ENCODE results near the gene SMG5. TPM values are rescaled to one million over a fixed set of nuclear protein-coding genes. Genes with fewer than 3 reads are reported as not detected.
A peak's percentile ranks its signal among the peaks of the same experiment; 100 is the strongest.

Gene SMG5
- total RNA-seq, 1 donor from 2014 or later = 77.1 TPM

DNA sequence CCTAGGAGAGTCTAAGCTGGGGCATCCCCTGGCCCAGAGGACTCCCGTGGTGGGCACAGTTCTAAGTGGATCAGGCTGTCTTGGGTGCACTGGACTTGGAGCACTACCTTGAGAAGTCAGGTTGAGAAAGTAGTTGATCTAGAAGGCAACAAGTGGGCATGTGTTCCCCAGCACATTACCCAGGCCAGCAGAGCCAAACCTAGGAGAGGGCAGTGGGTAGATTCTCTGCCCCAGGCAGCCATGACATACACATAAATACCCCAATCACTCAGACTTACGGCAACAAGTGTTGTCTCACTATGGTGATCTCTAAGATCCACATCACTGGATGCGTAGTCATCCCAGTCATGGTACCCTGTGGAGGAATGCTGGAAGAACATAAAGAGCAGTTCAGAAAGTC is 71.4 kb downstream of the SMG5 start:
- no peak for DNase-seq
- intact Hi-C loops (cut with micrococcal nuclease) = loop anchor here (5.0 kb wide), 2 partner anchors 71 to 114 kb away; partner anchors contain the start of genes SMG5 and TMEM79
- no peaks in the 10 kb centered on the region for H3K27me3 Mint-ChIP-seq
- H3K4me3 Mint-ChIP-seq = peak overlapping the region; percentile 11
- TF ChIP-seq, protein P1, sequence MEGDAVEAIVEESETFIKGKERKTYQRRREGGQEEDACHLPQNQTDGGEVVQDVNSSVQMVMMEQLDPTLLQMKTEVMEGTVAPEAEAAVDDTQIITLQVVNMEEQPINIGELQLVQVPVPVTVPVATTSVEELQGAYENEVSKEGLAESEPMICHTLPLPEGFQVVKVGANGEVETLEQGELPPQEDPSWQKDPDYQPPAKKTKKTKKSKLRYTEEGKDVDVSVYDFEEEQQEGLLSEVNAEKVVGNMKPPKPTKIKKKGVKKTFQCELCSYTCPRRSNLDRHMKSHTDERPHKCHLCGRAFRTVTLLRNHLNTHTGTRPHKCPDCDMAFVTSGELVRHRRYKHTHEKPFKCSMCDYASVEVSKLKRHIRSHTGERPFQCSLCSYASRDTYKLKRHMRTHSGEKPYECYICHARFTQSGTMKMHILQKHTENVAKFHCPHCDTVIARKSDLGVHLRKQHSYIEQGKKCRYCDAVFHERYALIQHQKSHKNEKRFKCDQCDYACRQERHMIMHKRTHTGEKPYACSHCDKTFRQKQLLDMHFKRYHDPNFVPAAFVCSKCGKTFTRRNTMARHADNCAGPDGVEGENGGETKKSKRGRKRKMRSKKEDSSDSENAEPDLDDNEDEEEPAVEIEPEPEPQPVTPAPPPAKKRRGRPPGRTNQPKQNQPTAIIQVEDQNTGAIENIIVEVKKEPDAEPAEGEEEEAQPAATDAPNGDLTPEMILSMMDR (IDR thresholded peaks at IDR 0.05) = no peak
- no peaks in the 10 kb centered on the region for H3K9me3 Mint-ChIP-seq
- no peak overlapping the region for H3K27ac Mint-ChIP-seq
- ChIA-PET CTCF (interaction anchor here (3.1 kb wide), 1 partner anchor 14 kb away, joined by 26 read pairs; no protein-coding TSS in a partner anchor), POLR2A (interaction anchor here (0.6 kb wide), 1 partner anchor 64 kb away, joined by 4 read pairs; no protein-coding TSS in a partner anchor)
- peaks cover 24% of the 10 kb centered on the region for H3K4me1 Mint-ChIP-seq
- H3K36me3 Mint-ChIP-seq (ENCODE audit: low read depth) = peaks cover 55% of the 10 kb centered on the region
- no peak for ATAC-seq (ENCODE audit: low read depth)

DNA sequence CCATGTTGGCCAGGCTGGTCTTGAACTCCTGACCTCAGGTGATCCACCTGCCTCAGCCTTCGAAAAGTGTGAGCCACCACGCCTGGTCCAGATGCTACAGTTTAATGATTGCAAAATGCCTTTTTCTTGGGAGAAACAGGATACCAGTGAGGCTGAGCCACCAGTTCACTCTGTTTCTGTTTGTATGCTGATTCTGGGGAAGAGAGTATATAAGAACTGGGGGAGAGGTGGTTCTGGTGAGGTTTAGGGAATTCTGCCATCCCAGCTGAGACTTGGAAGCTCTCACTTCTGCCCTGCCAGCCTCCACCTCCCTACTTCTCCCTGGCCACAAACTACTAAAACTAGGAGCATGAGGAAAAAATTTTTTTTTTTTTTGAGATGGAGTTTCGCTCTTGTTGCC is 77.9 kb downstream of the SMG5 start:
- H3K9me3 Mint-ChIP-seq = no peaks in the 10 kb centered on the region
- H3K36me3 Mint-ChIP-seq (ENCODE audit: low read depth) = peaks cover 43% of the 10 kb centered on the region

DNA sequence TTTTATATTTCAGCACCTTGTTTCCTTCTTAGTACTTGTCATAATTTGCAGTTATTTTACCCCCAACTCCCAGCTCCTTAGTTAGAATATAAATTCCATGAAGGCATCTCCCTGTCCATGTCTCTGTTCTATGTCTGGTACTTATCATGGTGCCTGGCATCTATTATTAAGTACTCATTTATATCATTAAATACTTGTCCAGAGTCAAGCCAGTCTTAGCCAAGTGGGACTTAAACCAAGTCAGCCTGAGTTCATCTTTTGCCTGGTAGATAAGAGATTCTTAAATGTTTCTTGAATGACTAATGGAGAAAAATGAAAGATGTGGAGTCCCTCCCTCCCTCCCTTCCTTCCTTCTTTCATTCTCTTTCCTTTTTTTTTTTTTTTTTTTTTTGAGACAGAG is 79.3 kb downstream of the SMG5 start:
- H3K9me3 Mint-ChIP-seq = no peaks in the 10 kb centered on the region
- TF ChIP-seq, protein P1 (IDR thresholded peaks at IDR 0.05) = no peak
- no peak overlapping the region for H3K27ac Mint-ChIP-seq
- H3K4me1 Mint-ChIP-seq = peaks cover 20% of the 10 kb centered on the region
- ChIA-PET POLR2A (interaction anchor here (0.7 to 1.5 kb wide), 2 partner anchors 10 to 14 kb away, joined by 3 to 5 read pairs; partner anchors contain the start of gene PMF1), CTCF (no interaction called here)
- H3K4me3 Mint-ChIP-seq = no peak overlapping the region
- peaks cover 36% of the 10 kb centered on the region for H3K36me3 Mint-ChIP-seq (ENCODE audit: low read depth)
- no peak for DNase-seq
- intact Hi-C loops (cut with micrococcal nuclease) = no loop called here
- no peaks in the 10 kb centered on the region for H3K27me3 Mint-ChIP-seq
- ATAC-seq (ENCODE audit: low read depth) = no peak

More for the DNA sequence above, 77.9 kb downstream of the SMG5 start:
- DNase-seq (no peak), ATAC-seq (ENCODE audit: low read depth) (no peak)
- no peak overlapping the region for H3K4me3 Mint-ChIP-seq
- TF ChIP-seq, protein P1 (IDR thresholded peaks at IDR 0.05) = no peak
- peaks cover 9% of the 10 kb centered on the region for H3K4me1 Mint-ChIP-seq
- H3K27me3 Mint-ChIP-seq = no peaks in the 10 kb centered on the region
- ChIA-PET CTCF (interaction anchor here (1.2 kb wide), 1 partner anchor 21 kb away, joined by 3 read pairs; no protein-coding TSS in a partner anchor), POLR2A (interaction anchor here (1.5 kb wide), 1 partner anchor 11 kb away, joined by 7 read pairs; the partner anchor contains the start of gene SLC25A44)
- H3K27ac Mint-ChIP-seq = no peak overlapping the region
- intact Hi-C loops (cut with micrococcal nuclease) = no loop called here

DNA sequence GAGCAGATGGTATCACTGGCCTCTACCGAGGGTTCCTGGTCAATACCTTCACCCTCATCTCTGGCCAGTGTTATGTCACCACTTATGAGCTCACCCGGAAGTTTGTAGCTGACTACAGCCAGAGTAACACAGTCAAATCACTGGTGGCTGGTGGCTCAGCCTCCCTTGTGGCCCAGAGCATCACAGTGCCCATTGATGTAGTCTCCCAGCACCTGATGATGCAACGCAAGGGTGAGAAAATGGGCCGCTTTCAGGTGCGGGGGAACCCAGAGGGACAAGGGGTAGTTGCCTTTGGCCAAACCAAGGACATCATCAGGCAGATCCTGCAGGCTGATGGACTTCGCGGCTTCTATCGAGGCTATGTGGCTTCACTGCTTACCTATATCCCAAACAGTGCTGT is 82.6 kb downstream of the SMG5 start:
- Mint-ChIP-seq H3K4me1 (peaks cover 35% of the 10 kb centered on the region), H3K4me3 (no peak overlapping the region), H3K27ac (no peak overlapping the region), H3K9me3 (no peaks in the 10 kb centered on the region), H3K27me3 (no peaks in the 10 kb centered on the region), H3K36me3 (ENCODE audit: low read depth) (peaks cover 35% of the 10 kb centered on the region)
- CTCF ChIA-PET = no interaction called here
- TF ChIP-seq, protein P1 (IDR thresholded peaks at IDR 0.05) = no peak
- ATAC-seq (ENCODE audit: low read depth) (no peak), DNase-seq (no peak)
- intact Hi-C loops (cut with micrococcal nuclease) = no loop called here
- POLR2A ChIA-PET = interaction anchor here (0.6 to 2.7 kb wide), 3 partner anchors 13 to 52 kb away, joined by 4 to 10 read pairs (median 9); partner anchors contain the start of gene PMF1

Other genes with a start within 250 kb of the SMG5 start
- gene UBQLN4, start 229.0 kb downstream of the SMG5 start, total RNA-seq = 28.1 and 32.5 TPM in 2 replicates
- 45.9 and 48.0 TPM in 2 replicates for gene LAMTOR2, start 228.0 kb downstream of the SMG5 start, total RNA-seq
- 0.32 and 0.38 TPM in 2 replicates for gene RAB25, start 221.7 kb downstream of the SMG5 start, total RNA-seq
- gene MEX3A, start 200.4 kb downstream of the SMG5 start, total RNA-seq = 0.39 and 0.47 TPM in 2 replicates
- gene LMNA, start 168.1 kb downstream of the SMG5 start, total RNA-seq = 40.4 and 47.5 TPM in 2 replicates
- 7.0 and 7.4 TPM in 2 replicates for gene SEMA4A, start 129.2 kb downstream of the SMG5 start, total RNA-seq
- gene SLC25A44, start 88.7 kb downstream of the SMG5 start, total RNA-seq = 17.9 and 26.4 TPM in 2 replicates
- gene PMF1, start 69.8 kb downstream of the SMG5 start, total RNA-seq = 68.8 and 75.8 TPM in 2 replicates
- 2.7 and 3.3 TPM in 2 replicates for gene BGLAP, start 40.6 kb downstream of the SMG5 start, total RNA-seq
- 1.6 and 1.8 TPM in 2 replicates for gene PAQR6, start 34.8 kb downstream of the SMG5 start, total RNA-seq
- gene TMEM79, start 1.5 kb upstream of the SMG5 start, total RNA-seq = 5.1 and 5.4 TPM in 2 replicates
- gene GLMP, start 12.9 kb upstream of the SMG5 start, total RNA-seq = 15.9 and 16.8 TPM in 2 replicates
- not detected in 2 replicates for gene VHLL, start 16.5 kb upstream of the SMG5 start, total RNA-seq
- 255 and 260 TPM in 2 replicates for gene CCT3, start 55.5 kb upstream of the SMG5 start, total RNA-seq
- gene TSACC, start 55.7 kb upstream of the SMG5 start, total RNA-seq = 0.44 TPM in 1 of 2 replicates, not detected in the other
- gene RHBG, start 86.4 kb upstream of the SMG5 start, total RNA-seq = not detected in 2 replicates
- 101 and 114 TPM in 2 replicates for gene MEF2D, start 217.9 kb upstream of the SMG5 start, total RNA-seq

Data from activated B cell treated with CpG ODN at 0.5 μM for 24 hours (primary cell).